Ishikawa (cell line): ENCODE results near the gene SLC7A10.

Experiments used
- CREB1 ChIP-seq: IDR thresholded peaks from 2 replicates; pipeline ENCODE4 v1.6.1; 2012; ENCODE audit warnings: low read depth
- EP300 ChIP-seq: IDR thresholded peaks from 2 replicates; pipeline ENCODE4 v1.6.1; 2012; ENCODE audit warnings: borderline replicate concordance
- TAF1 ChIP-seq: IDR thresholded peaks from 2 replicates; pipeline ENCODE4 v1.6.1; 2012; ENCODE audit warnings: low read depth, mild to moderate bottlenecking
- TEAD4 ChIP-seq: IDR thresholded peaks from 2 replicates; pipeline ENCODE4 v1.6.1; 2012

GRCh38 chr19:33207903-33208302 is 17.7 kb downstream of the SLC7A10 start:
- TF ChIP-seq TAF1 (no peak), CREB1 (no peak), EP300 (no peak), TEAD4 (no peak)
